ENCODE results near the gene APOBR.

DNA sequence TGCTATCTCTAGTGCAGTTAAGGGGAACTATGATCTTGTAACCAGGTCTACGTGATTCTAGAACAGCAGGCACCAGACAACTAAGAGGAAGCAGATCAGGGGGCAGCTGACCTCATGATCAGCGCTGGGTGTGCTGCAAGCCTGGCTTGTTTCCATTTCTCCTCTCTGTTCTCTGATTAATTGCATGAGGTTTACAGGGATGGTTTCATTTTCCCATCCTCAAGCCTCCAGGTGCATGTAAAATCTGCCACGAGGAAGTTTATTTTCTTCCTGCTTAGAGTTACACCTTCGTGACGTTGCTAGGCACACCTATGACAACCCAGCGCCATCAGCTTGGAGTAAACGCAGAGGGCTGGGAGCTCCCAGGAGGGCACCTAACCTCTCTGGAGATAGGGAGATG, 48.6 kb downstream of the APOBR start:
- TF ChIP-seq, protein P1, sequence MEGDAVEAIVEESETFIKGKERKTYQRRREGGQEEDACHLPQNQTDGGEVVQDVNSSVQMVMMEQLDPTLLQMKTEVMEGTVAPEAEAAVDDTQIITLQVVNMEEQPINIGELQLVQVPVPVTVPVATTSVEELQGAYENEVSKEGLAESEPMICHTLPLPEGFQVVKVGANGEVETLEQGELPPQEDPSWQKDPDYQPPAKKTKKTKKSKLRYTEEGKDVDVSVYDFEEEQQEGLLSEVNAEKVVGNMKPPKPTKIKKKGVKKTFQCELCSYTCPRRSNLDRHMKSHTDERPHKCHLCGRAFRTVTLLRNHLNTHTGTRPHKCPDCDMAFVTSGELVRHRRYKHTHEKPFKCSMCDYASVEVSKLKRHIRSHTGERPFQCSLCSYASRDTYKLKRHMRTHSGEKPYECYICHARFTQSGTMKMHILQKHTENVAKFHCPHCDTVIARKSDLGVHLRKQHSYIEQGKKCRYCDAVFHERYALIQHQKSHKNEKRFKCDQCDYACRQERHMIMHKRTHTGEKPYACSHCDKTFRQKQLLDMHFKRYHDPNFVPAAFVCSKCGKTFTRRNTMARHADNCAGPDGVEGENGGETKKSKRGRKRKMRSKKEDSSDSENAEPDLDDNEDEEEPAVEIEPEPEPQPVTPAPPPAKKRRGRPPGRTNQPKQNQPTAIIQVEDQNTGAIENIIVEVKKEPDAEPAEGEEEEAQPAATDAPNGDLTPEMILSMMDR (IDR thresholded peaks at IDR 0.05), result no peak
- no peak for TF ChIP-seq POLR2A (IDR thresholded peaks at IDR 0.05)
